ENCODE results near the gene HOXA13. TPM values are rescaled to one million over a fixed set of nuclear protein-coding genes. Genes with fewer than 3 reads are reported as not detected.
A peak's percentile ranks its signal among the peaks of the same experiment; 100 is the strongest.

Gene HOXA13
- polyA plus RNA-seq, 3 donors from 2014 or later: not detected

- peaks cover 0 to 1% (median 0%) of the 10 kb centered on the region in 6 donors for H3K9me3 Mint-ChIP-seq
- H3K27ac Mint-ChIP-seq: no peak overlapping the region
- peaks cover 35 to 38% of the 10 kb centered on the region in 2 donors for H3K4me1 Mint-ChIP-seq
- no peak for DNase-seq
- H3K27me3 Mint-ChIP-seq (ENCODE audit: low read depth in 3 of 3): peaks cover 42 to 58% (median 57%) of the 10 kb centered on the region in 3 donors
- no peak overlapping the region for H3K4me3 Mint-ChIP-seq
- peaks cover 0 to 8% (median 0%) of the 10 kb centered on the region in 3 donors for H3K36me3 Mint-ChIP-seq
Observed at GRCh38 chr7:27181795-27182275, 18.1 kb downstream of the HOXA13 start.

DNA sequence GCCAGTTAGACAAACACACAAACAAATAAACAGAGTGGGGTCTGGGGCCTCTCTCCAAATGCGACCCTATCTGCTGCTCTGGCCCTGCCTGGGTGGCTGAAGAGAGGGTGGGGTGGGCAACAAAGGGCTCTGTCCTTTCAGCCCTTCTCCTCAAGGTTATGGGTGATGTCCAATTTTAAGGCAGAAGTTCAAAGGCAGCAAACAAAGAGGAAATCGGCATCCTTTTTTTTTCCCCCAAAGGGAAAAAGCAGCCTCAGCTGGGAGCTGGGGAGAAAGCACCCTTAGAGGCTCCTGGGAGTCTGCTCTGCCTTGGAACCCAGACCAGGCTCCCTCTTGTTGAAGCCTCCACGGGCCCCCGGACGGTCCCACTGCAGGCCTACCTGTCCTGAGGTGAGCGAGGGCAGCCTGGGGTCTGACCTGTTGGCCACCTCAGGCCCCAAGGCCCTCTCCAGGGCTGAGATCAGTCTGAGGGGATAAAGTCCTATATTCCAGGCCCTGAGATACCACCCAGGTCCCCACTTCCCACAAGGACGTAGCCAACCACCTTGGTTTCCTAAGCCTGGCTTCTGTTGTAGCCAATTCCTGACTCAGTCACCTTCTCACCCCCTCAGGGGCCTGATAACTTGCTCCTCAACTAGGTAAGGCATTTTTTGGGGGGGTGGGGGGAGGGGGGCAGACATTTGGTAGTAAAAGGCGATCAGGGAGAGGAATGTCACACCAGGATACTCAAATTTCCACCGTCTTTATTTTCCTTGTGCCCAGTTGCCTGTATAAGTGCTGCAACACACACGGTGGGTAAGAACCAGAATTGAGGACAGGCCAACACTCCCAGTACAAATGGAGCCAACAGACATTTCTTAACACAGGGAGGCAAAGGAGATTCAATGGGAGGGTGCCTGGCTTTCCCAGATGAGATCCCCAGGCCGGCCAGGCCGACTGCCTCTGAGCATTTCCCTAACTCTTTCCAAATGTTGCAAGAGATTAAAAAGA, 19.2 kb downstream of the HOXA13 start:
- DNase-seq: no peak
- H3K27me3 Mint-ChIP-seq (ENCODE audit: low read depth in 3 of 3): peaks cover 36 to 49% (median 49%) of the 10 kb centered on the region in 3 donors
- no peak overlapping the region for H3K27ac Mint-ChIP-seq
- H3K9me3 Mint-ChIP-seq: peaks cover 0 to 1% (median 0%) of the 10 kb centered on the region in 6 donors
- H3K36me3 Mint-ChIP-seq: peaks cover 0 to 8% (median 0%) of the 10 kb centered on the region in 3 donors
- peaks cover 29 to 32% of the 10 kb centered on the region in 2 donors for H3K4me1 Mint-ChIP-seq
- no peak overlapping the region for H3K4me3 Mint-ChIP-seq

DNA sequence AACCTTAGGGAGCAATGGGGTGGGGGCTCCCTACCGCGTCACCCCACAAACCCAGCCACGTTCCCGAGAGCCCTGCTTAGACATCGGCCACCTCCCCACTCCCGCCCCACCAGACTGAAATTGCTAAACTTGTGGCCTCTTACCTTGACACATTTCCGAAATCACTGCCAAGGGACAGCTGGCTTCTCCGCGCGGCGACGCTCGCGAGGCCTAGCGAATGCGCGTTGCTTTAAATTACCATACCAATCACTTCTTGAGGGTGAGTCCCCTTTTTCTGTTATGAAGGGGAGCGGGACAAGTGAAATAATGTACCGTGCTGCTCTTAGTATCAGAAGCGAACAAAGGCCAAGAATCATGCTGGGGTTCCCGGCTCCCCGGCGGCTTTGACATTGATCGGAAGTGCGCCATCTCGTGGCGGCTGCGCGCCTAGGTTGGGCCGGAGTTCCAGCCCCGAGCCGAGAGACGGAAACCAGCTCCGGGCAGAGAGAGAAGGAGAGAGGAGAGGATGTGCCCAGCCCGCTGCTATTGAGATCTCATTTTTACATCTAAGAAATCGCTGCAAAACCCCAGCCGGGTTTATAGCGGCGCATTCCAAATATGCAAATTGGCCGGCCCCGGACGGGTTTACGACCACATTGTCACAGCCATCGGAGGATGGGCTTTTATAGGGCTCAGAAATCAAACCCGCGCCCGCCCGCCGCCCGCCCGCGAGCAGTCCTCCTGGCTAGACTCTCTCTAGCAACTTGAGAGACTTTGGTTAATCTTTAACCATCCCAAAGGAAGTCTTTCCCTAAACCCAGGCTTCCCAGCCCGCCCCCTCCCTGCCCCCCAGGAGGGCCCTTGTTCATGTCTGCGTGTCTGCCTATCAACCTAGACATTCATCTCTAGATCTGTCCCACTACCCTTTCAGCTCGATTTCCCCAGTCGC, 20.1 kb downstream of the HOXA13 start:
- Mint-ChIP-seq H3K27ac (peak overlapping the region in 1 of 6 donors; percentile 46), H3K4me3 (peak overlapping the region; percentile 1 to 79 (median 66)), H3K9me3 (peaks cover 0 to 1% (median 0%) of the 10 kb centered on the region in 6 donors), H3K36me3 (peaks cover 0 to 8% (median 0%) of the 10 kb centered on the region in 3 donors), H3K4me1 (peaks cover 21 to 23% of the 10 kb centered on the region in 2 donors), H3K27me3 (ENCODE audit: low read depth in 3 of 3) (peaks cover 27 to 40% (median 39%) of the 10 kb centered on the region in 3 donors)
- DNase-seq: peak; percentile 58 to 69 (median 67)

DNA sequence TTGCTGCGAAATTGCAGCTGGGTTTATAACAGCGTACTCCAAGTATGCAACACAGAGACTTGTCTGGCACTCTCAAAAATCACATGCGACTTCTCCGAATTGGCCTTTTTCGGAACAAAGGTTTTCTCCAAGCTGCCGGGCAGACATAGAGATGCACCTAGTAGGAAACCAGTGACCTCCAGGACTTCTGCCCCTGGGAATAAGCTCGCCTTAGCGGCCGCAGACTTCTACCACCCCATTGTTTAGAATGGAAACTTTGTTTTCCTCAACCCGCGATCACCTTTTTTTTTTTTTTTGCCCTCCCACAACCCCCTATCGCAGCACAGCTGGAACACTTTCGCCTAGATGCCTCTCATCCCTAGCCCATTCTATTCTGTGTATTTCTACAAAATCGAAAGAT, 20.9 kb downstream of the HOXA13 start:
- H3K27ac Mint-ChIP-seq: no peak overlapping the region

DNA sequence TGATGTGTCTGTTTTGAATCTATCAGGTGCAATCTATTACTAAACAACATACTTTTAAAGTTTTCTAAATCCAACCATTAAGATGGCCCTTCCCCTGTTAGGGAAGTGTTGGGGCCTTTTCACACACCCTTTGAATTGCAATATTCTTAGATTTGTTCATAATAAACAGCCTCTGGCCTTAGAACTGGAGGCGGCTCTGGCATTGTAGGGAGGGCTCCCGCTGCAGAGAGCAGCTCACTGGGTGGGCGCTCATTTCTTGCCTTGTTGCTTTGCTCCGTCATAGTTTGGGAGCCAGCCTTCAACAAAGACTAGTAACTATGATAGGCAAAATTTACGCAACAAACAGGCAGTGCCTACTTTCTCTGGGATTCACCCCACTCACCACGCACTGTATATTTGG, 21.5 kb downstream of the HOXA13 start:
- Mint-ChIP-seq H3K4me1 (peaks cover 10 to 12% of the 10 kb centered on the region in 2 donors), H3K9me3 (peaks cover 0 to 1% (median 0%) of the 10 kb centered on the region in 6 donors), H3K27ac (no peak overlapping the region), H3K4me3 (no peak overlapping the region), H3K27me3 (ENCODE audit: low read depth in 3 of 3) (peaks cover 21 to 29% (median 26%) of the 10 kb centered on the region in 3 donors), H3K36me3 (peaks cover 0 to 8% (median 0%) of the 10 kb centered on the region in 3 donors)
- no peak for DNase-seq

More for the DNA sequence above, 20.9 kb downstream of the HOXA13 start:
- H3K9me3 Mint-ChIP-seq: peaks cover 0 to 1% (median 0%) of the 10 kb centered on the region in 6 donors
- peaks cover 0 to 8% (median 0%) of the 10 kb centered on the region in 3 donors for H3K36me3 Mint-ChIP-seq
- peaks cover 24 to 34% (median 33%) of the 10 kb centered on the region in 3 donors for H3K27me3 Mint-ChIP-seq (ENCODE audit: low read depth in 3 of 3)
- peaks cover 16% of the 10 kb centered on the region in 2 donors for H3K4me1 Mint-ChIP-seq
- no peak overlapping the region for H3K4me3 Mint-ChIP-seq
- DNase-seq: no peak

DNA sequence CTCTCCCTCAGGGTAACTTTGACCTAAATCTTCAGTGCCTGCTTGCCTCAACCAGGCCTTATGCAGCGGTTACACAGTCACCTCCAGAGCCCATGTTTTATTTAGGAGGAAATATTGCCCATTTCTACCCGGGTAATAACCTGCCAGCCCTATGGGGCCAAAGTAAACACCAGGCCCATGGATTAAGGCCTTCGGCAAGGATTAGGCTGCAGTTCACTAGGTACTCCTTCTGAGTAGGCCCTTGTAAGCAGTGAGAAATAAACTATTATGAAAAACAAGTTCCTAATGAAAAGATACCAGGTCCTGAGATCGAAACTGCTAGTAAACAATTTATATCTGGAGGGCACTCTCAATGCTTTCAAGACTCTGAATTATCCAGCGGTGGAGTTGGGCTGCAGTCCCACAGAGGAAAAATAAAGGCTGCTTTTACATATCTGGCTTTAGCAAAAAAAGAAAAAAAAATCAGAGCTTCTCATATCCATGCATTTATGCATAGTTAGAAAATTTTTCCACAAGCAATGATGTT, 22.0 kb downstream of the HOXA13 start:
- H3K36me3 Mint-ChIP-seq: peaks cover 0 to 8% (median 0%) of the 10 kb centered on the region in 3 donors
- H3K9me3 Mint-ChIP-seq: peaks cover 0 to 1% (median 0%) of the 10 kb centered on the region in 6 donors
- H3K27ac Mint-ChIP-seq: no peak overlapping the region
- no peak for DNase-seq
- peaks cover 10 to 11% of the 10 kb centered on the region in 2 donors for H3K4me1 Mint-ChIP-seq
- H3K27me3 Mint-ChIP-seq (ENCODE audit: low read depth in 3 of 3): peaks cover 17 to 29% (median 21%) of the 10 kb centered on the region in 3 donors
- no peak overlapping the region for H3K4me3 Mint-ChIP-seq

DNA sequence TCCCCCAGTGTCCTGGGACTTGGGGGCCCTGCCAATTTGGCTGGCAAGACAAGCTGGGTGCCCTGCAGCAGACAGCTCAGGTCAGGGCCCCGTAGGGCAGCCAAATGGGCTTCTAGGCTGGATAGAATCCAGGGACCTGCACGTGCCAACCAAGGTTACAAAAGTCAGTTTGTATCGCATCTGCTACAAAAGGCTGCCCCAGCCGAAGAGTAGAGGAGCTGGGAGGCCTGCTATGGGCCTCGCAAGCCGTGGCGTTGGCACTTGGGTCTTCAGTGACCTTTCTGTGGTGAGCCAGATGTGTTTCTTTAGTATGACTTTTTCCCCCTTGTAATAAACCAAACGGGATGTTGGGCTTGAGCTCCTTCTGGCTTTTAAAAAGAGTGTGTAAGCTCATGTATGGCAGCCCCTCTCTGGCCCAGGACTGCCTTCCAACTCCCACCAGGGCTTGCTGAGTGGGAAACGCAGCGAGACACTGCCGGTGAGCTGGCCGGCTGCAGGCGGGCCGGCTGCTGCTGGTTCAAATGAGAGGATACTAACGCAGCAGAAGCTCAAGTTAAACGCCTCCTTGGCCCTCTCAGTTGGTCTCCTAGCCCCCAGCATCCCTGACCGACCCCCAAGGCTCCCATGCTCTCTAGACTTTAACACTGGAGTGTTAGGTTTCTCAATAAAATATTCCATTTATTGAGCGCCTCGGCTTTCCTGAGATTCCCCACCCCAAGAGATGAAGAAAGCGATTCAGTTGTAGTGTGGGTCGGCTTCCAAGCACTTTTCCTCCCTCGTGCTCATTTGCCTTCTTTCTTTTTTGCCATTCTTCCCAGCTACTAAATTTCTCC, 22.7 kb downstream of the HOXA13 start:
- Mint-ChIP-seq H3K9me3 (peaks cover 0 to 1% (median 0%) of the 10 kb centered on the region in 6 donors), H3K27me3 (ENCODE audit: low read depth in 3 of 3) (peaks cover 13 to 27% (median 21%) of the 10 kb centered on the region in 3 donors), H3K36me3 (peaks cover 0 to 8% (median 0%) of the 10 kb centered on the region in 3 donors), H3K27ac (no peak overlapping the region), H3K4me3 (no peak overlapping the region), H3K4me1 (peaks cover 14 to 15% of the 10 kb centered on the region in 2 donors)
- no peak for DNase-seq

DNA sequence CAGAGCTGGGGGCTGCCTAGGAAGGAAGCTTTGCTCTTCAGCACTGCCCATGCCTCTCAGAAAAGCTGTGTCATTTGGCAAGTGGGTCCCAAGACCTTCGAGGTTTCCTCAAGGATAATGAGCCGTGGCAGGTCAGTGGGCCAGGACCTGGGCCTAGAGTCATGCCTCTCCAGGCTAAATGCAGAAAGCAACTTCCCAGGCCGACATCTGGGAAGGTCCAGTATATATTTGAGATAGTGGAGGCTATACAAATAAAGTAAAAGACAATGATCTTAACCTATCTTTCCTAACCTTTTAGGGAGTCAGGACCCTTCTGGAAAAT, 23.4 kb downstream of the HOXA13 start:
- Mint-ChIP-seq H3K4me3 (no peak overlapping the region), H3K27ac (no peak overlapping the region), H3K9me3 (peaks cover 0 to 1% (median 0%) of the 10 kb centered on the region in 6 donors), H3K4me1 (peaks cover 21 to 22% of the 10 kb centered on the region in 2 donors), H3K36me3 (peaks cover 0 to 10% (median 0%) of the 10 kb centered on the region in 3 donors), H3K27me3 (ENCODE audit: low read depth in 3 of 3) (peaks cover 19 to 34% (median 26%) of the 10 kb centered on the region in 3 donors)
- DNase-seq: no peak

- no peak for DNase-seq
Observed at GRCh38 chr7:27175626-27176523, 24.0 kb downstream of the HOXA13 start.

DNA sequence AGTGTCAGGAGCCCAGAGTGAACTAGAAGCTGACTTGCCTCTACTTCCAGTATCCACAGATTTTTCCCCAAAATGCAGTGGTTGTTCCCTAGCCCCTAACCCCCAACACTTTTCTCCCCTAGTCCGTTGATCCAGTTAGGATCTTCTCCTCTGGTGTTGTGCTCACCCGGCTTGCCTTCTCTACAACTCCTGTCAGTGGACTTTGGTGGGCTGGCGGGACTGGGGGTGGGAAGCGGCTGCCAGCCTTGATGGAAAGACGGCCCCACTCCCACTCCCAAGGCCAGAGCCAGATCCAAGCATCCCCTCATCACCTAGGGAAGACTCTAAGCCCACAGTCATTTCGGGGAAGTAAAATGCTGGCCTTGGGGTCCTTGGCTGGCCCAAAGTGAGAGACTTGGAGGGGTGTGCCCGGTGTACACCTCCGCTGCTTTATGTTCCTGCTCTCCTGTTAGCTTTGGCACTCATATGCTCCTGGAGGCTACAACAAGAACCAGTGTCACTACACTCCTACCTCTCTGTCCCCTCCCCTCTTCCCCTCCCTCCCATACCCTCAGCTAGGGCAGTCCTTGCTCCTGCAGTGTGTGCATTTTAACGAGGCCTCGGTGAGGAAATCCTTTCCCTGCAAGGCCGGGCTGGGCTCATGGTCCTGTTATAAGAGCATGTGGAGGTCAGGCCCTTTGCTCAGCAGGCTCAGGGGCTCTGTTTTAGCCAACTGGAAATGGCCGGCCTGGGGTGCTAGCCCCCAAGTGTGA, 24.8 kb downstream of the HOXA13 start:
- no peak overlapping the region for H3K27ac Mint-ChIP-seq
- H3K36me3 Mint-ChIP-seq: peaks cover 0 to 11% (median 3%) of the 10 kb centered on the region in 3 donors
- H3K27me3 Mint-ChIP-seq (ENCODE audit: low read depth in 3 of 3): peaks cover 30 to 41% (median 30%) of the 10 kb centered on the region in 3 donors
- peaks cover 26 to 36% of the 10 kb centered on the region in 2 donors for H3K4me1 Mint-ChIP-seq
- DNase-seq: no peak
- peaks cover 0 to 1% (median 0%) of the 10 kb centered on the region in 6 donors for H3K9me3 Mint-ChIP-seq
- H3K4me3 Mint-ChIP-seq: peak overlapping the region; percentile 63 to 78 (median 74)

More at GRCh38 chr7:27175626-27176523, 24.0 kb downstream of the HOXA13 start:
- H3K36me3 Mint-ChIP-seq: peaks cover 0 to 11% (median 0%) of the 10 kb centered on the region in 3 donors
- no peak overlapping the region for H3K27ac Mint-ChIP-seq
- peaks cover 26 to 28% of the 10 kb centered on the region in 2 donors for H3K4me1 Mint-ChIP-seq
- H3K9me3 Mint-ChIP-seq: peaks cover 0 to 1% (median 0%) of the 10 kb centered on the region in 6 donors
- H3K27me3 Mint-ChIP-seq (ENCODE audit: low read depth in 3 of 3): peaks cover 25 to 36% (median 25%) of the 10 kb centered on the region in 3 donors
- H3K4me3 Mint-ChIP-seq: no peak overlapping the region

Measured in immature natural killer cell (primary cell).